PFSK-1 (cell line): ENCODE results near the gene TMEM109.

Experiments used
- FOXP2 ChIP-seq: optimal IDR thresholded peaks from 2 replicates; pipeline ENCODE3; 2011; ENCODE audit warnings: borderline replicate concordance, control low read depth, inconsistent platforms; ENCODE audit not compliant: insufficient read depth; ENCODE audit errors: extremely low read length, extremely low read depth
- POLR2AphosphoS5 ChIP-seq: IDR thresholded peaks from 2 replicates; pipeline ENCODE4 v1.6.1; 2012; ENCODE audit warnings: low read depth, mild to moderate bottlenecking, control low read depth, low read length, moderate library complexity
- SIN3A ChIP-seq: IDR thresholded peaks from 2 replicates; pipeline ENCODE4 v1.6.1; 2012; ENCODE audit warnings: mild to moderate bottlenecking, low read length, moderate library complexity, borderline replicate concordance; ENCODE audit not compliant: insufficient read depth

- TF ChIP-seq POLR2AphosphoS5 = no peak
- no peak for TF ChIP-seq FOXP2
- no peak for TF ChIP-seq SIN3A
Observed at GRCh38 chr11:60942219-60942618, 28.3 kb downstream of the TMEM109 start.
